ENCODE measurements around the gene ANXA3. TPM values are rescaled to one million over a fixed set of nuclear protein-coding genes. Genes with fewer than 3 reads are reported as not detected.

The ANXA3 gene
- total RNA-seq, 1 donor from 2014 or later = not detected

DNA sequence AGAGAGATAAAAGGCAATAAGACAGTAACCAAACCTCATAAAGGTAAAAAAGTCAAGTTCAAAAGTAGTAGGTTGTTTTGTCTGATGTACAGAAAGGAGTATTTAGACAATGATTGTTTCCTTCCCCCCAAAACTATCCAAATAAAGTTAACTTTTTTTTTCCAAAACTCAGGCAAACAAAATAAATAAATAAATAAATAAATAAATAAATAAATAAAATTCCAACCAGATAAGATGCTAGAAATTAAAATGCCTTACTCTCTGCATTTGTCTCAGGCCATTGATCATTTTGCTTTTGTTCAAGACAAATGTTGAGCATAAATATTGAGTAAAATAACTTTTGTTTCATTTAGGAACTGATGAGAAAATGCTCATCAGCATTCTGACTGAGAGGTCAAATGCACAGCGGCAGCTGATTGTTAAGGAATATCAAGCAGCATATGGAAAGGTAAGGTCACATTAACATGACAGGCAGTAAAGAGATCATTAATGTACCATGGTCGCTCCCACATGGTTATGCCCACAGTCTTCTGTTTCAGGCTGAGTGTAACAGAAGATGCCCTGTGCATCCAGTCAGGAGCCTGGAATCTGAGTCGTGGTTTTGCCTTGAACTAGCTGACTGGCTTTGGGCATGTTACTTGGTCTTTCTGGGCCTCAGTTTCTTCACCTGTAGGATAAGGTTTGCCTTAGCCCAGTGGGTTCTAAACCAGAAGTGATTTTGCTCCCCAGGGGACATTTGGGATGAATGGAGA is 27.3 kb downstream of the ANXA3 start:
- Mint-ChIP-seq H3K4me3 (no peak overlapping the region), H3K9me3 (no peaks in the 10 kb centered on the region), H3K36me3 (ENCODE audit: low read depth) (no peaks in the 10 kb centered on the region), H3K27ac (ENCODE audit: unreplicated experiment) (no peak overlapping the region), H3K4me1 (no peaks in the 10 kb centered on the region), H3K27me3 (ENCODE audit: low read depth) (no peaks in the 10 kb centered on the region)
- DNase-seq (ENCODE audit: low read depth, low spot score) = no peak
- TF ChIP-seq CTCF (conservative IDR thresholded peaks at IDR 0.05) = no peak

GRCh38 chr4:78581618-78582017 is 30.0 kb downstream of the ANXA3 start:
- Mint-ChIP-seq H3K4me3 (no peak overlapping the region), H3K27ac (ENCODE audit: unreplicated experiment) (no peak overlapping the region), H3K36me3 (ENCODE audit: low read depth) (no peaks in the 10 kb centered on the region), H3K4me1 (no peaks in the 10 kb centered on the region), H3K9me3 (no peaks in the 10 kb centered on the region), H3K27me3 (ENCODE audit: low read depth) (no peaks in the 10 kb centered on the region)
- TF ChIP-seq CTCF (conservative IDR thresholded peaks at IDR 0.05) = no peak
- DNase-seq (ENCODE audit: low read depth, low spot score) = no peak

GRCh38 chr4:78584863-78585547 is 33.4 kb downstream of the ANXA3 start:
- no peak for DNase-seq (ENCODE audit: low read depth, low spot score)
- no peaks in the 10 kb centered on the region for H3K27me3 Mint-ChIP-seq (ENCODE audit: low read depth)
- no peaks in the 10 kb centered on the region for H3K36me3 Mint-ChIP-seq (ENCODE audit: low read depth)
- no peak overlapping the region for H3K4me3 Mint-ChIP-seq
- H3K9me3 Mint-ChIP-seq = no peaks in the 10 kb centered on the region
- no peak overlapping the region for H3K27ac Mint-ChIP-seq (ENCODE audit: unreplicated experiment)
- peaks cover 10% of the 10 kb centered on the region for H3K4me1 Mint-ChIP-seq
- no peak for TF ChIP-seq CTCF (conservative IDR thresholded peaks at IDR 0.05)

DNA sequence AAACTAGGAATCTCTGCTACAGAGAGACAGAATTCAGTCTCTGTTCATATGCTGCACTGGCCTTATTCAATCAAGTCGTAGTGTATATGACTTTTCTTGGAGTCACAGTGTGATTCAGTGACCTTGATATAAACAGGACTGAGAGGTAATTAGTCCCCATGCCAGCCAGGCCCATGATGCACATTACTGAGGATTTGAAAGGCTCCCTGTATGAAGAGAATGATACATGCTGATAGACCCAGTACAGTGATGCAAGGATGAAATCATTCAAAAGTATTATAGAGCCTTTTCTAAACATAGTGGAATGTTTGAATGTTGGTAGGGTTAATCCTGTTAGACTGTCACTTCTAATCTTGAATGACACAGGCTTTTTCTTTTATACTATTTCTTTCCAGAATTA is 34.1 kb downstream of the ANXA3 start:
- no peak for TF ChIP-seq CTCF (conservative IDR thresholded peaks at IDR 0.05)
- no peaks in the 10 kb centered on the region for H3K9me3 Mint-ChIP-seq
- H3K4me1 Mint-ChIP-seq = peaks cover 10% of the 10 kb centered on the region
- no peaks in the 10 kb centered on the region for H3K27me3 Mint-ChIP-seq (ENCODE audit: low read depth)
- H3K36me3 Mint-ChIP-seq (ENCODE audit: low read depth) = no peaks in the 10 kb centered on the region
- DNase-seq (ENCODE audit: low read depth, low spot score) = no peak
- no peak overlapping the region for H3K4me3 Mint-ChIP-seq
- H3K27ac Mint-ChIP-seq (ENCODE audit: unreplicated experiment) = no peak overlapping the region

DNA sequence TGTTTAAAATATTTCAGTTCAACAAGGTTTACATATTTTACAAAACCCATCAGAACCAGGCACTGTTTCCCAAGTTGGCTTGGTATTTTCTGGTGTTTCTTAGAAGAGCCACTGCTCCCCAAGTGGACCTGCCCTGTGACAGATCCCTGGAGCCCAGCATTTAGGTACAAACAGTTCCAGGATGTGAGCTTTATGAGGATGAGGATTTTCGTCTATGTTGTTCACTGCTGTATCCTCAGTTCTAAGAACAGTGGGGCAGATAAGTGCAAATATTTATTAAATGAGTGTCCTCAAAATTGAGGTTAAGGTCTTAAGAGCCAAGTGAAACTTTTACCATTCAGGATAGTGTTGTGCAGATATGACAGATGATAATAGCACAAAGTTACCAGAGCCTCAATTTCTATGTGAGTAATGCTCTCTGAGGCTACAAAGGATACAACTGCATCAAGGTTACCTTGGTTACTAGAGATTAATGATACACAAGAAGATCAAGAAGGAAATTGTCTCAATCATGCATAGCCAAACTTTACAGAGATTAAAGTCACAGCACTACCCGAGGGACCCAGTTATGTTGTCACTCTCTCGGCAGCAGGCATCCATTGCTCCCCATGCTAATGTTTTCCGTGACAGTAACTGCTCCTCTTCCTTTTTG is 37.5 kb downstream of the ANXA3 start:
- Mint-ChIP-seq H3K27me3 (ENCODE audit: low read depth) (no peaks in the 10 kb centered on the region), H3K4me1 (peaks cover 10% of the 10 kb centered on the region), H3K9me3 (peaks cover 2% of the 10 kb centered on the region), H3K27ac (ENCODE audit: unreplicated experiment) (no peak overlapping the region), H3K36me3 (ENCODE audit: low read depth) (no peaks in the 10 kb centered on the region), H3K4me3 (no peak overlapping the region)
- no peak for TF ChIP-seq CTCF (conservative IDR thresholded peaks at IDR 0.05)
- no peak for DNase-seq (ENCODE audit: low read depth, low spot score)
